Measurements from ENCODE around the gene SLC9A9. TPM values are rescaled to one million over a fixed set of nuclear protein-coding genes. Genes with fewer than 3 reads are reported as not detected.
A peak's percentile ranks its signal among the peaks of the same experiment; 100 is the strongest.

The SLC9A9 gene
- total and polyA plus RNA-seq, 7 donors: 1.3 to 5.4 (median 2.9) TPM

DNA sequence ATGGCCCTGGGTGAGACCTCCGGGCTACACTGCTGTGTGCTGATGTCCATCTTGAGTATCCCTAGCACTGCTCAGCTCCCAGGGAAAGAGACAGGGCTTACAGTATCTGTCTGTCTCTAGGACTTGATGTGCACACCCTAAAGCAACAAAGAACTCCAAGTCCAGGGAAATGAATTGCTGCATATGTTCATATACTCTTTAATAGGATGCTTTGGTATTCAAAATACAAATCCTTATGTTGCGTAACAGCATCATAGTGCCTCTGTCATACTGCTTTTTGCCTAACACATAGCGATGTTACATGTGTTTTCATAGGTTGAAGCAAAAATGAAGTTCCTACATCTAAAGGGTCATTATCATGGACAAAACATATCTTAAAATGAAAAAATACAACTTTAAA is 299.9 kb downstream of the SLC9A9 start:
- no peak for DNase-seq
- Histone ChIP-seq H3K4me1 (no peaks in the 10 kb centered on the region), H3K27me3 (ENCODE audit: insufficient read depth in 3 of 3, low read length in 2 of 3) (no peaks in the 10 kb centered on the region), H3K9me3 (no peaks in the 10 kb centered on the region), H3K4me3 (no peak overlapping the region), H3K27ac (no peak overlapping the region), H3K36me3 (ENCODE audit: insufficient read depth in 1 of 2, low read depth in 1 of 2) (no peaks in the 10 kb centered on the region)
- ATAC-seq: no peak
- TF ChIP-seq, protein P1, sequence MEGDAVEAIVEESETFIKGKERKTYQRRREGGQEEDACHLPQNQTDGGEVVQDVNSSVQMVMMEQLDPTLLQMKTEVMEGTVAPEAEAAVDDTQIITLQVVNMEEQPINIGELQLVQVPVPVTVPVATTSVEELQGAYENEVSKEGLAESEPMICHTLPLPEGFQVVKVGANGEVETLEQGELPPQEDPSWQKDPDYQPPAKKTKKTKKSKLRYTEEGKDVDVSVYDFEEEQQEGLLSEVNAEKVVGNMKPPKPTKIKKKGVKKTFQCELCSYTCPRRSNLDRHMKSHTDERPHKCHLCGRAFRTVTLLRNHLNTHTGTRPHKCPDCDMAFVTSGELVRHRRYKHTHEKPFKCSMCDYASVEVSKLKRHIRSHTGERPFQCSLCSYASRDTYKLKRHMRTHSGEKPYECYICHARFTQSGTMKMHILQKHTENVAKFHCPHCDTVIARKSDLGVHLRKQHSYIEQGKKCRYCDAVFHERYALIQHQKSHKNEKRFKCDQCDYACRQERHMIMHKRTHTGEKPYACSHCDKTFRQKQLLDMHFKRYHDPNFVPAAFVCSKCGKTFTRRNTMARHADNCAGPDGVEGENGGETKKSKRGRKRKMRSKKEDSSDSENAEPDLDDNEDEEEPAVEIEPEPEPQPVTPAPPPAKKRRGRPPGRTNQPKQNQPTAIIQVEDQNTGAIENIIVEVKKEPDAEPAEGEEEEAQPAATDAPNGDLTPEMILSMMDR (IDR thresholded peaks at IDR 0.05): no peak
- intact Hi-C loops (cut with DNase I): no loop called here
- WGBS, 3 donors: 95 to 98% (median 98%) methylated on average over 3 of the region's 3 CpGs

DNA sequence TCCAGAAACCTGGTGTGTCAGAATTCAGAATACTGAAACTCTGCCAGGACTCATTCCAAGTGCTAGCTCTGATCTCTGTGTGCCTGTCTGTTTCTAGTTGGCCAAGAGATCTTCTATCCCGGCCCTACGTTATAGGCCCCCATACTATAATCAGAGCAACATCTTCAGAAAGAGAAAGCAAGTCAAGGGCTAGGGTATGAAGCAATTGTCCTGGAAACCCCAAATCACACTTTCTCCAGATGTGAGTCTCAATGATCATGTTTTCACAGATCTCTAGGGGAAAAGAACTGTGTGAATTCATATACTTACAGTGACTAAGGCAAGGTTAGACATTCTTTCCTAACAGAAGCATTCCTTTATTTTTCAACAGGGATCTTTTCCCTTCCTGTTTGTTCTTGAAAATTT is 309.7 kb downstream of the SLC9A9 start:
- H3K27ac ChIP-seq: no peak overlapping the region

DNA sequence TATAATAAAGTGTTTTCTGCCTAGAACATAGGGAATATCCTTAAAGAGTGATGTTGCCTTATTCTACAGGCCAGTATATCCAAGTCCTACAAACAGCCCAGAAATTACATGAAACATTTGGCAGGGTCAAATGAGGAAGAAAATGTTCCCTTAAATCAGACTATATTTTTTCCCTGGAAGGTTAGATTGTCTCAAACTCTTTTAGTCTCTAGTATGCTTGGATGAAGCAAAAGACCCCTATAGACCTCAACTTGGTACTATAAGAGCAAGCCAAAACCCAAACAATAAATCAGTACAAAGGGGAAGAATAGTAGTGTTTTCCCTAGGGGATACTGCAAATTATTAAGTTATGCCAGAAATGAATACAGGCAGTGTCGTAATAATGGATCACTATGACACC is 310.2 kb downstream of the SLC9A9 start:
- no peak for ATAC-seq
- no peak overlapping the region for H3K4me3 ChIP-seq
- intact Hi-C loops (cut with DNase I): no loop called here
- H3K9me3 ChIP-seq: no peaks in the 10 kb centered on the region
- WGBS, 3 donors: 58 to 79% (median 67%) methylated on average over 1 of the region's 1 CpG
- no peaks in the 10 kb centered on the region for H3K36me3 ChIP-seq (ENCODE audit: insufficient read depth in 1 of 2, low read depth in 1 of 2)
- H3K27ac ChIP-seq: no peak overlapping the region
- TF ChIP-seq, protein P1 (IDR thresholded peaks at IDR 0.05): no peak
- H3K27me3 ChIP-seq (ENCODE audit: insufficient read depth in 3 of 3, low read length in 2 of 3): no peaks in the 10 kb centered on the region
- no peak for DNase-seq
- H3K4me1 ChIP-seq: no peaks in the 10 kb centered on the region

More for the DNA sequence above, 309.7 kb downstream of the SLC9A9 start:
- intact Hi-C loops (cut with DNase I): no loop called here
- TF ChIP-seq, protein P1 (IDR thresholded peaks at IDR 0.05): no peak
- ATAC-seq (peak in 2 of 4 donors; percentile 42 to 56), DNase-seq (no peak)
- H3K36me3 ChIP-seq (ENCODE audit: insufficient read depth in 1 of 2, low read depth in 1 of 2): no peaks in the 10 kb centered on the region
- WGBS, 3 donors: 31 to 52% (median 40%) methylated on average over 2 of the region's 2 CpGs
- no peaks in the 10 kb centered on the region for H3K27me3 ChIP-seq (ENCODE audit: insufficient read depth in 3 of 3, low read length in 2 of 3)
- H3K4me1 ChIP-seq: no peaks in the 10 kb centered on the region
- no peaks in the 10 kb centered on the region for H3K9me3 ChIP-seq
- H3K4me3 ChIP-seq: no peak overlapping the region

DNA sequence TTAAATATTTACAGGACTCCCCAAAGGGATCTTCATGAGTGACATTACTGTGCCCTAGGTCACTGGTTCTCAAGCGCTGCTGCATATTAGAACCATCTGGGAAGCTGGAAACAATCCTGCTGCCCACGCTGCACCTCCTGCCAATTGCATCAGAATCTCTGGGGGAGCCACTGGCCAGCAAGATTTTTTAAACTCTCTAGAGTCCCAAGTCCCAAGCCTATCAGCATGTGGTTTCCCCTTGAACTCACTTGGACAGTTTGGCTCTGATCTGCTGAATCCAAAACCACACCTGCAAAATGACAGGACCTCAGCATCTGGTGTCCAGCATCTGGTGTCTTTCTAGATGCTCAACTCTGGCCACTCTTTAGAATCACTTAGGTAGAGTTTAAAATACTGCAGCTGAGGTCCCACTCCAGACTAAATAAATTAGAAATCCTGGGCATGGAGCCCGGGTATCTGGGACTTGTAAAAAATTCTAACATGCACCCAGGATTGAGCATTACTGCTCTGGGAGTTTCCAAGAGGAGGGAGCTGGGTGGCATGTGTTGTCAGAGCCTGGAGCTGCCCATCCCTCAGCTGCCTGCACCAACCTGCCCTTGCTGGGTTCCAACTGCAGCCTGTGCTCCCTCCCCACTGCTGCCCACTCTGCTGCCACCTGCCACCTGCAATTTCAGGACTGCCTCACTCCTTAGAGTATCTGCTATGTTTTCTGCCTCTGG is 311.3 kb downstream of the SLC9A9 start:
- intact Hi-C loops (cut with DNase I): no loop called here
- TF ChIP-seq, protein P1 (IDR thresholded peaks at IDR 0.05): no peak
- no peak overlapping the region for H3K27ac ChIP-seq
- H3K27me3 ChIP-seq (ENCODE audit: insufficient read depth in 3 of 3, low read length in 2 of 3): no peaks in the 10 kb centered on the region
- ATAC-seq (peak in 2 of 4 donors; percentile 33 to 53), DNase-seq (peak in 1 of 2 donors; percentile 24)
- H3K4me3 ChIP-seq: no peak overlapping the region
- no peaks in the 10 kb centered on the region for H3K4me1 ChIP-seq
- no peaks in the 10 kb centered on the region for H3K36me3 ChIP-seq (ENCODE audit: insufficient read depth in 1 of 2, low read depth in 1 of 2)
- 23 to 49% (median 24%) methylated on average over 3 of the region's 3 CpGs for WGBS, 3 donors
- no peaks in the 10 kb centered on the region for H3K9me3 ChIP-seq

Data from psoas muscle (tissue), 8 donors.